ENCODE data around the gene ZNF530. TPM values are rescaled to one million over a fixed set of nuclear protein-coding genes. Genes with fewer than 3 reads are reported as not detected.

The ZNF530 gene
- total RNA-seq, 3 donors from 2014 or later: 2.9 to 6.9 (median 5.3) TPM

- intact Hi-C loops (cut with DNase I; ENCODE audit: low total_unique reads): no loop called here
- peak; percentile 88 for DNase-seq (ENCODE audit: low spot score in 2 of 2)
- Histone ChIP-seq H3K9me3 (peaks cover 38 to 43% of the 10 kb centered on the region in 2 donors), H3K4me3 (peak within 1 kb of the TSS; percentile 93 to 99 (median 95)), H3K4me1 (peaks cover 0 to 9% of the 10 kb centered on the region in 2 donors), H3K36me3 (peaks cover 13% of the 10 kb centered on the region), H3K27me3 (no peaks in the 10 kb centered on the region), H3K27ac (peak within 1 kb of the TSS; percentile 77 to 85)
- TF ChIP-seq POLR2A (IDR thresholded peaks at IDR 0.05) (peak; percentile 19), POLR2AphosphoS5 (IDR thresholded peaks at IDR 0.05) (peak; percentile 38 to 83 (median 66)), CTCF (IDR thresholded peaks at IDR 0.05) (no peak)
These were observed 40.2 kb upstream of the ZNF530 start, which contains the start of gene ZNF550 for GRCh38 chr19:57559404-57560025. Gene ZNF550, minus strand, starts transcription at chr19:57559863. Its CDS starts 181 bp downstream, at chr19:57559682.

- intact Hi-C loops (cut with DNase I; ENCODE audit: low total_unique reads): no loop called here
- H3K9me3 ChIP-seq: peaks cover 38 to 43% of the 10 kb centered on the region in 2 donors
- peak overlapping the region; percentile 77 to 85 for H3K27ac ChIP-seq
These were observed 39.6 kb upstream of the ZNF530 start for GRCh38 chr19:57560049-57560491.

GRCh38 chr19:57563547-57563946 is 36.1 kb upstream of the ZNF530 start:
- TF ChIP-seq CTCF (IDR thresholded peaks at IDR 0.05) (no peak), POLR2AphosphoS5 (IDR thresholded peaks at IDR 0.05) (no peak), POLR2A (IDR thresholded peaks at IDR 0.05) (no peak)
- no peak for DNase-seq (ENCODE audit: low spot score in 2 of 2)
- Histone ChIP-seq H3K4me1 (peaks cover 0 to 4% of the 10 kb centered on the region in 2 donors), H3K9me3 (peaks cover 54 to 58% of the 10 kb centered on the region in 2 donors), H3K27me3 (no peaks in the 10 kb centered on the region), H3K4me3 (no peak overlapping the region), H3K36me3 (no peaks in the 10 kb centered on the region), H3K27ac (no peak overlapping the region)
- intact Hi-C loops (cut with DNase I; ENCODE audit: low total_unique reads): no loop called here

More at GRCh38 chr19:57560049-57560491, 39.6 kb upstream of the ZNF530 start:
- Histone ChIP-seq H3K4me3 (peak overlapping the region; percentile 93 to 99 (median 95)), H3K36me3 (peaks cover 11% of the 10 kb centered on the region), H3K4me1 (peaks cover 0 to 9% of the 10 kb centered on the region in 2 donors), H3K27me3 (no peaks in the 10 kb centered on the region)
- peak in 1 of 2 donors; percentile 17 for DNase-seq (ENCODE audit: low spot score in 2 of 2)
- TF ChIP-seq CTCF (IDR thresholded peaks at IDR 0.05) (no peak), POLR2AphosphoS5 (IDR thresholded peaks at IDR 0.05) (no peak), POLR2A (IDR thresholded peaks at IDR 0.05) (no peak)

- intact Hi-C loops (cut with DNase I; ENCODE audit: low total_unique reads): no loop called here
- H3K9me3 ChIP-seq: peaks cover 85 to 89% of the 10 kb centered on the region in 2 donors
These were observed 33.1 kb upstream of the ZNF530 start for GRCh38 chr19:57566396-57567265.

More at GRCh38 chr19:57566396-57567265, 33.1 kb upstream of the ZNF530 start:
- H3K27me3 ChIP-seq: no peaks in the 10 kb centered on the region
- H3K4me3 ChIP-seq: no peak overlapping the region
- H3K4me1 ChIP-seq: no peaks in the 10 kb centered on the region
- DNase-seq (ENCODE audit: low spot score in 2 of 2): no peak
- no peak overlapping the region for H3K27ac ChIP-seq
- H3K36me3 ChIP-seq: no peaks in the 10 kb centered on the region
- no peak for TF ChIP-seq POLR2AphosphoS5 (IDR thresholded peaks at IDR 0.05)
- no peak for TF ChIP-seq CTCF (IDR thresholded peaks at IDR 0.05)
- TF ChIP-seq POLR2A (IDR thresholded peaks at IDR 0.05): no peak
